Osteocyte (in vitro differentiated cells): ENCODE data around the gene KIF1C. TPM values are rescaled to one million over a fixed set of nuclear protein-coding genes. Genes with fewer than 3 reads are reported as not detected.
A peak's percentile ranks its signal among the peaks of the same experiment; 100 is the strongest.

Source experiments
- DNase-seq: peaks from one replicate; pipeline ENCODE4 v3.0.0; 2021; ENCODE audit warnings: mixed read lengths; ENCODE audit not compliant: unreplicated experiment; ENCODE audit errors: extremely low spot score
- H3K27ac Mint-ChIP-seq: one replicate; pipeline ENCODE4 v1.8.0; 2021; ENCODE audit warnings: mild to moderate bottlenecking, mixed read lengths; ENCODE audit not compliant: unreplicated experiment
- H3K27me3 Mint-ChIP-seq: one replicate; pipeline ENCODE4 v1.8.0; 2021; ENCODE audit warnings: mixed read lengths; ENCODE audit not compliant: unreplicated experiment
- H3K36me3 Mint-ChIP-seq: one replicate; pipeline ENCODE4 v1.8.0; 2021; ENCODE audit warnings: mixed read lengths; ENCODE audit not compliant: unreplicated experiment
- H3K4me1 Mint-ChIP-seq: one replicate; pipeline ENCODE4 v1.8.0; 2021; ENCODE audit warnings: mixed read lengths; ENCODE audit not compliant: unreplicated experiment
- H3K4me3 Mint-ChIP-seq: one replicate; pipeline ENCODE4 v1.8.0; 2021; ENCODE audit warnings: mild to moderate bottlenecking, moderate library complexity, mixed read lengths; ENCODE audit not compliant: unreplicated experiment
- H3K9me3 Mint-ChIP-seq: one replicate; pipeline ENCODE4 v1.8.0; 2021; ENCODE audit warnings: mixed read lengths; ENCODE audit not compliant: unreplicated experiment
- CTCF ChIP-seq: fragments of 200-600 bp; sonication (generic); IDR thresholded peaks from 2 replicates; pipeline ENCODE4 v1.5.0; 2021; ENCODE audit warnings: antibody characterized with exemption, mild to moderate bottlenecking, moderate library complexity
- total RNA-seq: library from RNA; stranded (reverse); gene quantifications from 2 replicates; pipeline ENCODE4 v1.2.1, GENCODE V29; 2021

The KIF1C gene
- total RNA-seq, 1 donor from 2014 or later, result 123 TPM

- Mint-ChIP-seq H3K27me3 (no peaks in the 10 kb centered on the region), H3K4me3 (peak overlapping the region; percentile 65), H3K27ac (peak overlapping the region; percentile 76), H3K4me1 (peaks cover 46% of the 10 kb centered on the region), H3K9me3 (no peaks in the 10 kb centered on the region), H3K36me3 (peaks cover 10% of the 10 kb centered on the region)
- no peak for TF ChIP-seq CTCF
- DNase-seq, result no peak
Measured at GRCh38 chr17:4950075-4950745, 47.5 kb upstream of the KIF1C start.

GRCh38 chr17:4950746-4951204 is 47.0 kb upstream of the KIF1C start, which contains the start of gene ENO3:
Gene ENO3, plus strand, starts transcription at chr17:4951119. Its CDS starts 711 bp downstream, at chr17:4951830.
- DNase-seq, result no peak
- Mint-ChIP-seq H3K36me3 (peaks cover 5% of the 10 kb centered on the region), H3K4me3 (peak within 1 kb of the TSS; percentile 65), H3K27me3 (no peaks in the 10 kb centered on the region), H3K4me1 (peaks cover 40% of the 10 kb centered on the region), H3K27ac (peak within 1 kb of the TSS; percentile 76), H3K9me3 (no peaks in the 10 kb centered on the region)
- TF ChIP-seq CTCF, result no peak

GRCh38 chr17:4951486-4951885 is 46.3 kb upstream of the KIF1C start:
- H3K4me1 Mint-ChIP-seq, result peaks cover 34% of the 10 kb centered on the region
- H3K36me3 Mint-ChIP-seq, result peaks cover 5% of the 10 kb centered on the region
- peak overlapping the region; percentile 65 for H3K4me3 Mint-ChIP-seq
- no peak for DNase-seq
- no peaks in the 10 kb centered on the region for H3K9me3 Mint-ChIP-seq
- no peak for TF ChIP-seq CTCF
- no peaks in the 10 kb centered on the region for H3K27me3 Mint-ChIP-seq
- no peak overlapping the region for H3K27ac Mint-ChIP-seq

GRCh38 chr17:4953451-4953961 is 44.2 kb upstream of the KIF1C start:
- Mint-ChIP-seq H3K36me3 (no peaks in the 10 kb centered on the region), H3K4me3 (no peak overlapping the region), H3K27me3 (no peaks in the 10 kb centered on the region), H3K9me3 (no peaks in the 10 kb centered on the region), H3K4me1 (peaks cover 28% of the 10 kb centered on the region), H3K27ac (peak overlapping the region; percentile 61)
- DNase-seq, result no peak
- TF ChIP-seq CTCF, result no peak

GRCh38 chr17:4955091-4955490 is 42.7 kb upstream of the KIF1C start:
- no peak for DNase-seq
- Mint-ChIP-seq H3K9me3 (no peaks in the 10 kb centered on the region), H3K36me3 (peaks cover 11% of the 10 kb centered on the region), H3K4me1 (peaks cover 26% of the 10 kb centered on the region), H3K27me3 (no peaks in the 10 kb centered on the region), H3K4me3 (no peak overlapping the region), H3K27ac (no peak overlapping the region)
- no peak for TF ChIP-seq CTCF
